Activated CD4-positive, alpha-beta T cell treated with anti-CD3 and anti-CD28 coated beads for 36 hours (primary cell): Measurements from ENCODE around the gene MEGF9. TPM values are rescaled to one million over a fixed set of nuclear protein-coding genes. Genes with fewer than 3 reads are reported as not detected.

ENCODE experiments used
- ATAC-seq: fragments of 200-7000 bp; cut with Tn5 transposase; one replicate; pipeline ENCODE4 v1.10.0; 2021; ENCODE audit warnings: mild to moderate bottlenecking, moderate library complexity
- CTCF ChIA-PET: fragments of 350-600 bp; sonication (Branson Sonifier 250); formaldehyde crosslinking; loops from one replicate; lab custom pipeline; 2021; ENCODE audit warnings: antibody characterized with exemption; lab: Charles Lee
- POLR2A ChIA-PET: fragments of 350-600 bp; sonication (Branson Sonifier 250); formaldehyde crosslinking; loops from one replicate; lab custom pipeline; 2021; ENCODE audit warnings: antibody characterized with exemption, inconsistent platforms; lab: Charles Lee
- DNase-seq: peaks from one replicate; pipeline ENCODE4 v3.0.0-alpha.2; 2020
- H3K27ac Mint-ChIP-seq: one replicate; pipeline ENCODE4 v1.8.0; 2021; ENCODE audit warnings: mixed read lengths
- H3K27me3 Mint-ChIP-seq: one replicate; pipeline ENCODE4 v1.8.0; 2021; ENCODE audit warnings: mixed read lengths
- H3K36me3 Mint-ChIP-seq: one replicate; pipeline ENCODE4 v1.8.0; 2021; ENCODE audit warnings: low read depth, mixed read lengths
- H3K4me1 Mint-ChIP-seq: one replicate; pipeline ENCODE4 v1.8.0; 2021; ENCODE audit warnings: mixed read lengths
- H3K4me3 Mint-ChIP-seq: one replicate; pipeline ENCODE4 v1.8.0; 2021; ENCODE audit warnings: mild to moderate bottlenecking, moderate library complexity, mixed read lengths
- H3K9me3 Mint-ChIP-seq: one replicate; pipeline ENCODE4 v1.8.0; 2021; ENCODE audit warnings: low read depth, mixed read lengths
- intact Hi-C, 2 experiments: fragments of 100-400 bp; cut with DNase I in 1 of 2; cut with micrococcal nuclease in 1 of 2; formaldehyde crosslinking; loops; one replicate each; pipeline versions ENCODE4 v1.14.2 to v1.15.1; 2022 to 2024; cut with DNase I, micrococcal nuclease
- total RNA-seq, 2 experiments: library from RNA; stranded (reverse); gene quantifications; one replicate each; pipeline ENCODE4 v1.2.3, GENCODE V29; 2021

The MEGF9 gene
- total RNA-seq, 2 experiments from 2014 or later, result 3.3 to 3.6 TPM

- Mint-ChIP-seq H3K36me3 (no peaks in the 10 kb centered on the region), H3K4me1 (peaks cover 3% of the 10 kb centered on the region)
- CTCF ChIA-PET, result no interaction called here
Measured at GRCh38 chr9:120659209-120659608, 55.1 kb downstream of the MEGF9 start.

GRCh38 chr9:120655005-120655622 lies 59.2 kb downstream of the MEGF9 start:
- Mint-ChIP-seq H3K36me3 (no peaks in the 10 kb centered on the region), H3K9me3 (no peaks in the 10 kb centered on the region), H3K4me3 (no peak overlapping the region), H3K27ac (no peak overlapping the region), H3K4me1 (peaks cover 3% of the 10 kb centered on the region), H3K27me3 (no peaks in the 10 kb centered on the region)
- ChIA-PET POLR2A (no interaction called here), CTCF (interaction anchor here (0.9 to 1.7 kb wide), 3 partner anchors 14 to 57 kb away, joined by 3 to 5 read pairs (median 4); no protein-coding TSS in a partner anchor)
- DNase-seq, result no peak
- ATAC-seq, result peak; percentile 83
- intact Hi-C loops, result no loop called here

More at GRCh38 chr9:120659209-120659608, 55.1 kb downstream of the MEGF9 start:
- no peaks in the 10 kb centered on the region for H3K9me3 Mint-ChIP-seq
- DNase-seq (no peak), ATAC-seq (no peak)
- POLR2A ChIA-PET, result no interaction called here
- H3K27me3 Mint-ChIP-seq, result no peaks in the 10 kb centered on the region
- no peak overlapping the region for H3K27ac Mint-ChIP-seq
- intact Hi-C loops, result no loop called here
- H3K4me3 Mint-ChIP-seq, result no peak overlapping the region

GRCh38 chr9:120654272-120654671 lies 60.0 kb downstream of the MEGF9 start:
- ChIA-PET POLR2A (no interaction called here), CTCF (interaction anchor here (0.9 to 1.7 kb wide), 4 partner anchors 13 to 58 kb away, joined by 3 to 5 read pairs (median 4); no protein-coding TSS in a partner anchor)
- H3K4me1 Mint-ChIP-seq, result peaks cover 3% of the 10 kb centered on the region
- intact Hi-C loops, result no loop called here
- H3K27me3 Mint-ChIP-seq, result no peaks in the 10 kb centered on the region
- ATAC-seq (no peak), DNase-seq (no peak)
- H3K36me3 Mint-ChIP-seq, result no peaks in the 10 kb centered on the region
- no peak overlapping the region for H3K27ac Mint-ChIP-seq
- H3K4me3 Mint-ChIP-seq, result no peak overlapping the region
- H3K9me3 Mint-ChIP-seq, result no peaks in the 10 kb centered on the region

DNA sequence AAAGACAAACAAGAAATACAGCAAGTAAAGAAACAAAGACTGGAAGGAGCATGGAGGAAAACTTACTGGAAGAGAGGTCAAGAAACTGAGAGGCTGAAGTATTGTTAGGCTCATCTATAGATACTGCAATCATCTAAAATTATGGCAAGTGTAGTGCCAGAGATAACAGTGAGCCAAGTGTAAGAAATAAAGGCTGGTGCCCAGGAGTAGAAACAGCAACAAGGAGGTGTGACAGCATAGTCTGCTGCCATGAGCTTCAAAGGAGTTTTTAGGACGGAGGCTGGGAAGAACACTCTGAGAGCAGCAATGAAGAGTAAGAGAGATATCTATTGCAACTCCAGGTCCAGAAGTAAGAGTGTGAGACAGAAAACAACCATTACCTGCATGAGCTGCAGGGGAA lies 60.5 kb downstream of the MEGF9 start:
- Mint-ChIP-seq H3K27me3 (no peaks in the 10 kb centered on the region), H3K9me3 (no peaks in the 10 kb centered on the region), H3K27ac (no peak overlapping the region), H3K36me3 (no peaks in the 10 kb centered on the region), H3K4me1 (peaks cover 3% of the 10 kb centered on the region), H3K4me3 (no peak overlapping the region)
- ChIA-PET POLR2A (no interaction called here), CTCF (interaction anchor here (1.7 kb wide), 2 partner anchors 15 to 58 kb away, joined by 4 to 5 read pairs; no protein-coding TSS in a partner anchor)
- intact Hi-C loops, result no loop called here
- no peak for DNase-seq
- ATAC-seq, result no peak

GRCh38 chr9:120652934-120653333 lies 61.3 kb downstream of the MEGF9 start:
- no peak overlapping the region for H3K4me3 Mint-ChIP-seq
- ATAC-seq (no peak), DNase-seq (no peak)
- H3K9me3 Mint-ChIP-seq, result no peaks in the 10 kb centered on the region
- no peak overlapping the region for H3K27ac Mint-ChIP-seq
- H3K36me3 Mint-ChIP-seq, result no peaks in the 10 kb centered on the region
- no peaks in the 10 kb centered on the region for H3K27me3 Mint-ChIP-seq
- H3K4me1 Mint-ChIP-seq, result peaks cover 3% of the 10 kb centered on the region
- CTCF ChIA-PET, result interaction anchor here (0.6 to 1.7 kb wide), 2 partner anchors 16 to 36 kb away, joined by 3 to 5 read pairs; no protein-coding TSS in a partner anchor
- intact Hi-C loops, result no loop called here
- POLR2A ChIA-PET, result no interaction called here

DNA sequence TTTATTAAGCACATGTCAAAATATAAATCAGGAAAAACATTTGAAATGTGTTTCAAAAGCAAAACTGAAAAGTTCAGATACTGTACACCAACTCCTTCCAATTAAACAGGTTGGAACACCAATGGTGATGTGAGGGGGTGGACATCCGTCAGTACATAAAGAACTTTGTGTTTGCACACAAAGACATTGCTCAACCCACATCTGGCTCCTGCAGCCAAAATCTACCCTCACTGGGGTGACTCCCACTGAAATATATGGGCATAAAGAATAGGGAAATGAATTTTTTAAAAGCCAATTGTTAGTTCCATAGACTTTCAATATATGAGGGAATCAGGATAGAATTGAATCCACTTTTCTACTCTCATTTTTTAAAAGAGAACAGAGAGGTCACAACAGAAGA lies 63.9 kb downstream of the MEGF9 start:
- Mint-ChIP-seq H3K4me3 (no peak overlapping the region), H3K27ac (no peak overlapping the region), H3K9me3 (no peaks in the 10 kb centered on the region), H3K4me1 (peaks cover 3% of the 10 kb centered on the region), H3K36me3 (no peaks in the 10 kb centered on the region), H3K27me3 (no peaks in the 10 kb centered on the region)
- ChIA-PET CTCF (no interaction called here), POLR2A (no interaction called here)
- DNase-seq (no peak), ATAC-seq (no peak)
- intact Hi-C loops, result no loop called here

- H3K4me1 Mint-ChIP-seq, result no peaks in the 10 kb centered on the region
- DNase-seq, result no peak
- H3K27me3 Mint-ChIP-seq, result no peaks in the 10 kb centered on the region
- no peaks in the 10 kb centered on the region for H3K36me3 Mint-ChIP-seq
- H3K27ac Mint-ChIP-seq, result no peak overlapping the region
- H3K4me3 Mint-ChIP-seq, result no peak overlapping the region
- no peak for ATAC-seq
- intact Hi-C loops, result no loop called here
- ChIA-PET CTCF (no interaction called here), POLR2A (no interaction called here)
- no peaks in the 10 kb centered on the region for H3K9me3 Mint-ChIP-seq
Measured at GRCh38 chr9:120648581-120649197, 65.6 kb downstream of the MEGF9 start.

DNA sequence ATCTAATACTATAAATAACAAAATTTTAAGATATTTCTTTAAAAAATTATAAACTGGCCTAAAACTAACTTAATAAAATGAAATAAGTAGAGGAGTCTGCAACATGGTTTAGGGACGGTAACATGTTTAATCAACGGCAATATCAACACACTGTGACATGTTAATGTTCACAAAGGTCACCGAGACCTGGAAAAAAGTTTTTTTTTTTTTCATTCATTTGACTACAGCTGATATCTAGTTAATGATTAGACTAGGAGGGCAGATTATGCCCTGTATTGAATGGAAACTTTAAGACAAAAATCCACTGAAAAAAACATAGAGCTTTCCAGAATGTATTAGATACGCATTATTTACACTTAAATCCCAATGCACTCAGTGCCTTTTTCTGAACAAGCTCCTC lies 67.3 kb downstream of the MEGF9 start:
- H3K27ac Mint-ChIP-seq, result no peak overlapping the region
- no peaks in the 10 kb centered on the region for H3K9me3 Mint-ChIP-seq
- no peaks in the 10 kb centered on the region for H3K4me1 Mint-ChIP-seq
- POLR2A ChIA-PET, result no interaction called here
- no peaks in the 10 kb centered on the region for H3K27me3 Mint-ChIP-seq
- no peaks in the 10 kb centered on the region for H3K36me3 Mint-ChIP-seq
- H3K4me3 Mint-ChIP-seq, result no peak overlapping the region
- intact Hi-C loops, result no loop called here
- ATAC-seq, result no peak
- CTCF ChIA-PET, result interaction anchor here (0.7 to 1.3 kb wide), 2 partner anchors 27 to 371 kb away, joined by 3 to 7 read pairs; no protein-coding TSS in a partner anchor
- DNase-seq, result no peak

DNA sequence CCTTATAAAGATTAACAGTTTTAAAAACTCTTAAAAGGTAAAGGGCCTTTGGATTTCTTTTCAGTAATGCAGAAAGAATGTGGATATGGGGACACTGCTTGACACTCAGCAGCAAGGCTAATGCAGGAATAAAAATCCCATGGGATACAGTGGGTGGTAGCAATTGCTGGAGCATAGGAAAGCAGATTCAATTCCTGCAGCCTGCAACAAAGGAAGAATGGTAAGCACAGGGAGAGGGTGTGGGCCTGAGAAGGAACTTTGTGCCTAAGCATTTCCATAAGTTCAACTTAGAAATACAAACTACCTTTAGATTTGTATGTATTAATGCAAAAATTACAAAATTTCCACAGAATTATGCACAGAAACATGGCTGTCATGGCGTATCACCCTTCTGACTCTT lies 68.5 kb downstream of the MEGF9 start:
- Mint-ChIP-seq H3K27me3 (no peaks in the 10 kb centered on the region), H3K4me1 (no peaks in the 10 kb centered on the region), H3K36me3 (peaks cover 2% of the 10 kb centered on the region), H3K9me3 (peaks cover 4% of the 10 kb centered on the region), H3K4me3 (no peak overlapping the region), H3K27ac (no peak overlapping the region)
- intact Hi-C loops, result no loop called here
- POLR2A ChIA-PET, result no interaction called here
- ATAC-seq, result no peak
- no peak for DNase-seq
- CTCF ChIA-PET, result no interaction called here

DNA sequence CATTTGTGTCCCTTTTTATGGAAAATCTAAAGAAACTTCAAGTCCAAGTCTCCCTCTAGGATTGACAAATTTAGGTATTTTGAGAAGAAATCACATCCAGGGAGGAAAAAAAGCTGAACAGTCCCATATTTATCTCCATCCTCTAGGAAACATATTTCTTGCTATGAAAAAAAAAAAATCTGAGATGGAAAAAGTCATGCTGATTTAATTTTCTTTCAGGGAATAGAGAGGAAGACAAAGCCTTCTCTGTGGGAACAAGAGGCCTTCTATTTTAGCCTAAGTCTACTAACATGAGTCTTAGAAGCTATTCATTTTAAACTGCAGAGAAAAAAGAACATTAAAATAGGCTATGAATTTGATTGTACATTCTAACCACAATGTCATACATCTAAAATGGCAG lies 71.2 kb downstream of the MEGF9 start:
- no peaks in the 10 kb centered on the region for H3K4me1 Mint-ChIP-seq
- ChIA-PET CTCF (interaction anchor here (0.6 kb wide), 2 partner anchors 15 to 677 kb away, joined by 3 to 4 read pairs; no protein-coding TSS in a partner anchor), POLR2A (no interaction called here)
- peaks cover 2% of the 10 kb centered on the region for H3K36me3 Mint-ChIP-seq
- H3K27me3 Mint-ChIP-seq, result no peaks in the 10 kb centered on the region
- intact Hi-C loops, result no loop called here
- H3K27ac Mint-ChIP-seq, result no peak overlapping the region
- no peak overlapping the region for H3K4me3 Mint-ChIP-seq
- DNase-seq (no peak), ATAC-seq (no peak)
- H3K9me3 Mint-ChIP-seq, result peaks cover 5% of the 10 kb centered on the region

DNA sequence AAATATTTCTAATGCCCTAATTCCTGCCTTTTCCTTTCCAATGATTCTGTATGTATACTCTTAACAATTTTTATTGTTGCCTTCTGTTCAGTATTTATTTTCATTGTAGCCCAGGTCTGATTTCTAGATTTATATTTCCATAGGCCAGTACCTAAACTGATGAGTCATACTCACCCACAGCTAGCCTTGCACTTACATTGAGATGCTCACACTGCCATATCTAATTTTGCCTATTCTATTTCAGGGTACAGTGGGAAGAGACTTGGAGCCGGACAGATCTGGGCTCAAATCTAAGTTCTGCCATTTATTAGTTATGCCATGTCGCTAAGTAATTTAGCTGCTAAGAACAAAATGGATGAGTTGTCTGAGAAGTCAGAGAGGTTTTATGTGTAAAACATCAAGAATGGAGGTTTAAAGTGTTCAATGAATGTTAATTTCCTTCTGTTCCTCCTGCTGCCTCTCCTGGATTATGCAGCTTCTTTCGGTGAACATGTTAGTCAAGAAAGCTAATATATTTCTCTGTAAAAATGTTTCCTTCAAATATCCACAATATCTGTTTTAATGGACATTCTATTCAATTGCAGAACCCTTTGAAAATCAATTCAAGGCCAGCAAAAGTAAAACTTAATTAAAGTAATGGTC lies 72.0 kb downstream of the MEGF9 start:
- no peaks in the 10 kb centered on the region for H3K4me1 Mint-ChIP-seq
- intact Hi-C loops, result no loop called here
- peaks cover 2% of the 10 kb centered on the region for H3K36me3 Mint-ChIP-seq
- H3K27ac Mint-ChIP-seq, result no peak overlapping the region
- DNase-seq, result no peak
- no peak overlapping the region for H3K4me3 Mint-ChIP-seq
- H3K27me3 Mint-ChIP-seq, result no peaks in the 10 kb centered on the region
- POLR2A ChIA-PET, result no interaction called here
- CTCF ChIA-PET, result interaction anchor here (0.6 to 1.3 kb wide), 3 partner anchors 12 to 678 kb away, joined by 3 to 5 read pairs (median 3); no protein-coding TSS in a partner anchor
- no peak for ATAC-seq
- H3K9me3 Mint-ChIP-seq, result peaks cover 5% of the 10 kb centered on the region
